Measurements from ENCODE around the gene APBA3. TPM values are rescaled to one million over a fixed set of nuclear protein-coding genes. Genes with fewer than 3 reads are reported as not detected.

Gene APBA3
- total RNA-seq, 1 experiment from 2014 or later = 34.0 TPM

GRCh38 chr19:3775374-3775711 lies 13.9 kb upstream of the APBA3 start:
- H3K36me3 ChIP-seq (ENCODE audit: control insufficient read depth, insufficient read depth, low read length) = no peaks in the 10 kb centered on the region
- TF ChIP-seq POLR2AphosphoS5 (IDR thresholded peaks at IDR 0.05; ENCODE audit: low read depth, low read length) (no peak), TCF7L2 (IDR thresholded peaks at IDR 0.05; ENCODE audit: low read depth, low read length) (no peak), SIN3A (IDR thresholded peaks at IDR 0.05; ENCODE audit: borderline replicate concordance, insufficient read depth, low read depth, low read length) (no peak)
- DNase-seq (ENCODE audit: low read depth, low spot score) (no peak), ATAC-seq (no peak)
- H3K4me1 ChIP-seq (ENCODE audit: control insufficient read depth, insufficient read depth, low read length) = no peaks in the 10 kb centered on the region
- in situ Hi-C loops (cut with HindIII; ENCODE audit: low pct_unique_long_range_greater_than_20kb, low sequenced_read_pairs) = no loop called here
- H3K4me3 ChIP-seq (ENCODE audit: low read depth in 2 of 2, low read length in 2 of 2) = no peak overlapping the region
- POLR2A ChIA-PET = no interaction called here
- H3K27me3 ChIP-seq (ENCODE audit: control insufficient read depth, insufficient read depth, low read length) = no peaks in the 10 kb centered on the region
- intact Hi-C loops (cut with micrococcal nuclease; ENCODE audit: unreplicated experiment) = no loop called here
- no peak overlapping the region for H3K27ac ChIP-seq (ENCODE audit: low read length)
- BruUV-seq (replicated peaks) = no TSS peak
- no peaks in the 10 kb centered on the region for H3K9me3 ChIP-seq (ENCODE audit: control insufficient read depth, insufficient read depth, low read depth, low read length)
- CTCF ChIA-PET = interaction anchor here (0.6 kb wide), 1 partner anchor 83 kb away, joined by 3 read pairs; no protein-coding TSS in a partner anchor

- Histone ChIP-seq H3K27me3 (ENCODE audit: control insufficient read depth, insufficient read depth, low read length) (no peaks in the 10 kb centered on the region), H3K4me1 (ENCODE audit: control insufficient read depth, insufficient read depth, low read length) (no peaks in the 10 kb centered on the region), H3K27ac (ENCODE audit: low read length) (no peak overlapping the region), H3K36me3 (ENCODE audit: control insufficient read depth, insufficient read depth, low read length) (no peaks in the 10 kb centered on the region), H3K9me3 (ENCODE audit: control insufficient read depth, insufficient read depth, low read depth, low read length) (no peaks in the 10 kb centered on the region), H3K4me3 (ENCODE audit: low read depth in 2 of 2, low read length in 2 of 2) (no peak overlapping the region)
- in situ Hi-C loops (cut with HindIII; ENCODE audit: low pct_unique_long_range_greater_than_20kb, low sequenced_read_pairs) = no loop called here
- CTCF ChIA-PET = no interaction called here
- no peak for DNase-seq (ENCODE audit: low read depth, low spot score)
- POLR2A ChIA-PET = interaction anchor here (0.5 kb wide), 1 partner anchor 58 kb away, joined by 7 read pairs; no protein-coding TSS in a partner anchor
- no peak for TF ChIP-seq TCF7L2 (IDR thresholded peaks at IDR 0.05; ENCODE audit: low read depth, low read length)
- TF ChIP-seq SIN3A (IDR thresholded peaks at IDR 0.05; ENCODE audit: borderline replicate concordance, insufficient read depth, low read depth, low read length) = no peak
- no peak for TF ChIP-seq REST (IDR thresholded peaks at IDR 0.05; ENCODE audit: insufficient read depth in 1 of 2, low read depth in 2 of 2, low read length in 1 of 2)
- TF ChIP-seq CTCF (IDR thresholded peaks at IDR 0.05) = no peak
- TF ChIP-seq POLR2AphosphoS5 (IDR thresholded peaks at IDR 0.05; ENCODE audit: low read depth, low read length) = no peak
- intact Hi-C loops (cut with micrococcal nuclease; ENCODE audit: unreplicated experiment) = no loop called here
- ATAC-seq = no peak
- no TSS peak for BruUV-seq (replicated peaks)
Observed at GRCh38 chr19:3774621-3775373, 13.3 kb upstream of the APBA3 start.

Measured in Panc1 (cell line).